CD8-positive, alpha-beta memory T cell (primary cell): ENCODE results near the gene GATD1. TPM values are rescaled to one million over a fixed set of nuclear protein-coding genes. Genes with fewer than 3 reads are reported as not detected.

Source experiments
- CTCF ChIA-PET: fragments of 350-600 bp; sonication (Branson Sonifier 250); formaldehyde crosslinking; loops from one replicate; lab custom pipeline; 2021; ENCODE audit warnings: antibody characterized with exemption; lab: Charles Lee
- POLR2A ChIA-PET: fragments of 350-600 bp; sonication (Branson Sonifier 250); formaldehyde crosslinking; loops from one replicate; lab custom pipeline; 2021; ENCODE audit warnings: antibody characterized with exemption; lab: Charles Lee
- DNase-seq, 5 donors: peaks; one replicate each; pipeline versions ENCODE4 v3.0.0 to v3.0.0-alpha.2; 2020 to 2022; ENCODE audit warnings: mixed read lengths in 1 of 5
- H3K27ac ChIP-seq: one replicate; pipeline ENCODE4 v1.7.0; 2013; ENCODE audit warnings: low read depth, mild to moderate bottlenecking, low read length, moderate library complexity
- H3K27me3 ChIP-seq: 2 replicates; pipeline ENCODE4 v1.7.0; 2013; ENCODE audit warnings: low read length, mild to moderate bottlenecking; ENCODE audit not compliant: insufficient read depth, poor library complexity, severe bottlenecking
- H3K36me3 ChIP-seq: 2 replicates; pipeline ENCODE4 v1.7.0; 2013; ENCODE audit warnings: mild to moderate bottlenecking, low read length, moderate library complexity; ENCODE audit not compliant: insufficient read depth
- H3K4me1 ChIP-seq: 2 replicates; pipeline ENCODE4 v1.7.0; 2013; ENCODE audit warnings: mild to moderate bottlenecking, low read length, moderate library complexity; ENCODE audit not compliant: insufficient read depth
- H3K4me3 ChIP-seq: 2 replicates; pipeline ENCODE4 v1.7.0; 2013; ENCODE audit warnings: mild to moderate bottlenecking, low read length
- H3K9me3 ChIP-seq: 2 replicates; pipeline ENCODE4 v1.7.0; 2013; ENCODE audit warnings: mild to moderate bottlenecking, low read length
- H3K27ac Mint-ChIP-seq, 8 donors: one replicate each; pipeline ENCODE4 v1.8.0; 2020 to 2021; ENCODE audit warnings: mixed read lengths in 8 of 8, mild to moderate bottlenecking in 6 of 8, inconsistent platforms in 3 of 8, moderate library complexity in 3 of 8
- H3K27me3 Mint-ChIP-seq, 2 donors: one replicate each; pipeline ENCODE4 v1.8.0; 2020 to 2021; ENCODE audit warnings: mixed read lengths in 2 of 2, mild to moderate bottlenecking in 1 of 2, moderate library complexity in 1 of 2
- H3K36me3 Mint-ChIP-seq, 3 donors: one replicate each; pipeline ENCODE4 v1.8.0; 2020 to 2021; ENCODE audit warnings: mixed read lengths in 3 of 3, inconsistent platforms in 1 of 3, mild to moderate bottlenecking in 1 of 3
- H3K4me1 Mint-ChIP-seq, 3 donors: one replicate each; pipeline ENCODE4 v1.8.0; 2020 to 2021; ENCODE audit warnings: mixed read lengths in 3 of 3, inconsistent platforms in 1 of 3, mild to moderate bottlenecking in 1 of 3
- H3K4me3 Mint-ChIP-seq, 7 donors: one replicate each; pipeline ENCODE4 v1.8.0; 2020 to 2021; ENCODE audit warnings: mixed read lengths in 7 of 7, mild to moderate bottlenecking in 6 of 7, moderate library complexity in 4 of 7, inconsistent platforms in 2 of 7
- H3K9me3 Mint-ChIP-seq, 5 donors: one replicate each; pipeline ENCODE4 v1.8.0; 2020 to 2022; ENCODE audit warnings: mixed read lengths in 5 of 5, mild to moderate bottlenecking in 3 of 5, moderate library complexity in 2 of 5, inconsistent platforms in 1 of 5
- polyA plus RNA-seq: library from polyadenylated mRNA; unstranded; fragments of 300-500 nt; fragmentation: Illumina TruSeq; gene quantifications from one replicate; pipeline ENCODE4 v1.2.3, GENCODE V29; 2021
- total RNA-seq, 2 experiments: library from RNA; stranded (reverse); gene quantifications; one replicate each; pipeline ENCODE4 v1.2.3, GENCODE V29; 2021

GATD1 gene
- total and polyA plus RNA-seq, 3 experiments from 2014 or later, result 12.9 to 56.3 (median 53.0) TPM

DNA sequence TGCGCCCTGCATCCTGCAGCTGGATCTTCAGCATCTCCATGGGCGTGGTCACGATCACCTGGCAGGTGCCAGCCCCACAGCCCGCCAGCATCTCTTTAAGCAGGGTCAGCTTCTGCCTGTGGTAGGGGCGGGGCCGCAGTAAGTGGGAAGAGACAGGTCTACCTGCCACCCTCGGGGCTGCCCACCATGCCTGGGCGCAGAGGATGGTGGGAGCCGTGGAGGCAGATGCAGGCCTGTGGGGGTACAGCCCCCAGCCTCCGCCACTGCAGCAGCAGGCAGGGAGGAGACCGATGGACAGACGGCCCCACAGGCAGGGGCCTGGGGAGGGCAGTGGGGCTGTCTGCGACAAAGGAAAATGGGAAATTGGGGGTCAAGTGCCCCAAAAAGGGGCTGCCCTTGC, 15.6 kb upstream of the GATD1 start:
- Histone ChIP-seq H3K36me3 (peaks cover 4% of the 10 kb centered on the region), H3K4me3 (no peak overlapping the region), H3K27ac (no peak overlapping the region), H3K4me1 (peaks cover 25% of the 10 kb centered on the region), H3K27me3 (no peaks in the 10 kb centered on the region), H3K9me3 (no peaks in the 10 kb centered on the region)
- DNase-seq, result no peak
- Mint-ChIP-seq H3K27me3 (peaks cover 3% of the 10 kb centered on the region in 2 donors), H3K4me3 (no peak overlapping the region), H3K36me3 (peaks cover 0 to 25% (median 0%) of the 10 kb centered on the region in 3 donors), H3K27ac (peak overlapping the region in 1 of 8 donors; percentile 24), H3K9me3 (no peaks in the 10 kb centered on the region), H3K4me1 (peaks cover 12 to 27% (median 14%) of the 10 kb centered on the region in 3 donors)
- ChIA-PET CTCF (no interaction called here), POLR2A (no interaction called here)

DNA sequence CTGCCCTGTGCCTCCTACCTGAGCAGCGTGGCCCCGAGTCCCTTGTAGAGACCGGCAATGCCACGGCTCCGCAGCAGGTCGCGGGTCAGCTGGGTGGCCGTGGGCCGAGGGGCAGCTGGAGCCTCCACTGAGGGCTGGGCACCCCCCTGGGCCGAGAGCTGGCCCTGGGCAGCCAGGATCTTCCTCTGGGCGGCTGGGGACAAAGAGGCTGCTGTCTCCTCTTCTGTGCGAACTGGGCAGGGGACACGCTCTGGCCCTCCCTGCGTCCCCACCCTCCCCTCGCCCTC, 15.2 kb upstream of the GATD1 start:
- CTCF ChIA-PET, result no interaction called here
- H3K27ac Mint-ChIP-seq, result no peak overlapping the region
- no peaks in the 10 kb centered on the region for H3K9me3 ChIP-seq
- H3K27ac ChIP-seq, result no peak overlapping the region
- no peak overlapping the region for H3K4me3 ChIP-seq
- H3K27me3 Mint-ChIP-seq, result peaks cover 3% of the 10 kb centered on the region in 2 donors
- peaks cover 4% of the 10 kb centered on the region for H3K36me3 ChIP-seq
- H3K4me3 Mint-ChIP-seq, result no peak overlapping the region
- peaks cover 0 to 25% (median 0%) of the 10 kb centered on the region in 3 donors for H3K36me3 Mint-ChIP-seq
- H3K9me3 Mint-ChIP-seq, result no peaks in the 10 kb centered on the region
- peaks cover 14 to 30% (median 14%) of the 10 kb centered on the region in 3 donors for H3K4me1 Mint-ChIP-seq
- POLR2A ChIA-PET, result no interaction called here
- DNase-seq, result no peak
- no peaks in the 10 kb centered on the region for H3K27me3 ChIP-seq
- H3K4me1 ChIP-seq, result peaks cover 25% of the 10 kb centered on the region

DNA sequence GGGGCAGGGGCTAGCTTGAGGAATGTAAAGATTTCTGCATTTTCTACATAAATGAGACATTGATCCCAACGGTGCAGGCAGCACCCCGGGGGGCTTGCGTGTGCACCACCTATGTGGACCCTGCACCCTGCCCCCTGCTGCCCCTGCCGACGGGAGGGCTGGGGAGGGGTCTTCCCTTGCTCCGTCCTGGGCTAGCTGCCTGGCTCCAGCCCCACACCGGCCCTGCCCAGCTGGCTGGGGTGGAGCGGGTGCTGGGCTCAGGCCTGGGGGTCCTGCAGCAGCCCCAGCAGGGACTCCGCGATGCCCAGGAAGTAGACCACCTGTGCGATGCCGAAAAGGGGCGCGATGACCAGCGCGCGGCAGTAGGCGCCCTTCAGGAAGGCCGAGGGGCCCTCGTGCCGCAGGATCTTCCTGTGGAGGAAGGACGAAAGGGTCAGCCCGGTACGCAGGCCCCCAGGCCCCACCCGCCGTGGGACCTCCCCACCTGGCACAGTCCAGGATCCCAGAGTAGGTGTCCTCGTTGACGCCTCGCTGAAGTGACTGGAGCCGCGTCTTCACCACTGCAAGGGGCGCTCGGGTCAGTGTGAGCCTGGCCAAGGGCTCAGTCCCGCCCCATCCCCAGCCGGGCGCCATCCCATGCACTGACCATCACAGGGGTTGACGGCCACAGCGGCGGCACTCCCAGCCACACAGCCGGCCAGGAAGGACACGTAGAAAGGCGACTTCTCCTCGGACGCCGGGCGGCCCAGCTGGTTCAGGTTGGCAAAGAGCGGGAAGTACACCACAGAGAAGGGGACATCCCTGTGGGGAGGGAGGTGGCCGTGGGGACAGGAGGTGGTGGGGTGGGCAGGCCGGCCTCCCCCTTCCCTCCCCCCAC, 14.6 kb upstream of the GATD1 start:
- no peak for DNase-seq
- no peak overlapping the region for H3K27ac Mint-ChIP-seq
- CTCF ChIA-PET, result no interaction called here
- peaks cover 9 to 24% (median 10%) of the 10 kb centered on the region in 3 donors for H3K4me1 Mint-ChIP-seq
- Histone ChIP-seq H3K4me1 (peaks cover 21% of the 10 kb centered on the region), H3K27me3 (no peaks in the 10 kb centered on the region), H3K36me3 (peaks cover 4% of the 10 kb centered on the region), H3K9me3 (no peaks in the 10 kb centered on the region), H3K4me3 (no peak overlapping the region), H3K27ac (no peak overlapping the region)
- no peak overlapping the region for H3K4me3 Mint-ChIP-seq
- H3K9me3 Mint-ChIP-seq, result no peaks in the 10 kb centered on the region
- POLR2A ChIA-PET, result no interaction called here
- H3K27me3 Mint-ChIP-seq, result peaks cover 3% of the 10 kb centered on the region in 2 donors
- H3K36me3 Mint-ChIP-seq, result peaks cover 0 to 23% (median 0%) of the 10 kb centered on the region in 3 donors

DNA sequence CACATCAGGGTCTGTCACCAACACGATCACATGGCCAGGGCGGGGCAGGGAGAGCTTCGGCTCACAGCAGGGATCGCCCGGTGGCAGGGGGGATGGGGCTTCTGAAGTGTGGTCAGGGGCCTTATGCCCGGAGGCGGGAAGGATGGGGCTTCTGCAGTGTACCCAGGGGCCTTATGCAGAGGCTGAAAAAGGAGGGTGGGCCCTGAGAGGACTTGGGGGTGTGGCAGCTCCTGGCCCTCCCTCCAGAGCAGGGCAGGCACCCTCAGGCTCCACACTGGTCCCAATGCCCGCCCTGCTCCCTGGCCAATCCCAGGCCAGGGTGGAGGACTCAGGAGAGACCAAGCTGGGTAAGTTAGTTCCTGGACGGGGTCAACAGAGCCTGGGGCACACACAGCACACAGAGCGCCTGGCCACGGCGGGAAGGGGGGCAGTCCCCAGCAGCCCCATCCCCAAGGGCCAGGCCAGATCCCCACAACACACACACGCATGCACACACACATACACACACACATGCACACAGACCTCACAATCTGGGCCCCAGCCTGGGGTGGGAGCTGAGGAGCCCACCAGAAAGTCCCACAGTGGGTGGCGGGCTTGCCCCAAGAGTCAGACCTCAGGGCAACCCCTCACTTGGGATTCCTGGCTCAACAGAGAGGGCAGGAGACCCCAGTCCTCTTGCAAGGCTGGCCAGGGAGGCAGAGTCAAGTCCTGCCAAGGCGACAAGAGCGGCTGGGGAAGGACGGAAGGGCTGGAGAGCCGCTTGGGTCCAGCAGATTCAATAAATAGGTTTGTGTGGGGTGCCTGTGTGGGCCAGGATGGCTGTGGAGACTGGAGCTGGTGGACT, 13.7 kb upstream of the GATD1 start:
- no peaks in the 10 kb centered on the region for H3K27me3 ChIP-seq
- Mint-ChIP-seq H3K4me1 (peaks cover 2 to 18% (median 4%) of the 10 kb centered on the region in 3 donors), H3K36me3 (peaks cover 0 to 22% (median 0%) of the 10 kb centered on the region in 3 donors), H3K27me3 (peaks cover 3% of the 10 kb centered on the region in 2 donors), H3K27ac (peak overlapping the region in 1 of 8 donors; percentile 92), H3K4me3 (no peak overlapping the region), H3K9me3 (no peaks in the 10 kb centered on the region)
- peaks cover 4% of the 10 kb centered on the region for H3K36me3 ChIP-seq
- no peak overlapping the region for H3K4me3 ChIP-seq
- CTCF ChIA-PET, result no interaction called here
- H3K27ac ChIP-seq, result no peak overlapping the region
- peaks cover 14% of the 10 kb centered on the region for H3K4me1 ChIP-seq
- POLR2A ChIA-PET, result interaction anchor here (0.7 kb wide), 1 partner anchor 53 kb away, joined by 14 read pairs; no protein-coding TSS in a partner anchor
- no peaks in the 10 kb centered on the region for H3K9me3 ChIP-seq
- no peak for DNase-seq

DNA sequence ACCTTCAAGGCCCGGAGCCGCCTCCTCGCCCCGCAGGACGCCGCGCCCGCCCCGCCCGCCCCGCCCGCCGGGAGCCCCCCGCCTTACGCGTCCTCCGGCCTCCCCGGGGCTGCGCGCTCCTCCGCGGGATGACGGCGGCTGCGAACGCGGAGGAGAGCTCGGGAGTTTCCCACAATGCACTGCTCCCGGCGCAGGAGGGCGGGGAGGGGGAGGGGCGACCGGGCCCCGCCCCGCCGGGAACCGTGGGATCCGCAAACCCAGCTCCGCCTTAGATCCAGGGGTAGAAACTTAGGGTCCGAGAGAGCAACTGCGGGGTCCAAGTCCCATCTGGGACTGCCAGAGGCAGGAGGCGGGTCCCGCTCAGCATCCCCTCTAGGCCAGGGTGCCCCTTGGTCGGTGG, 12.7 kb upstream of the GATD1 start, which contains the start of gene CEND1:
CEND1 (minus strand) TSS at position 148 of the 400 bp plus-strand sequence. CDS start 1,514 bp downstream, outside the sequence.
- peaks cover 3% of the 10 kb centered on the region in 2 donors for H3K27me3 Mint-ChIP-seq
- peaks cover 4% of the 10 kb centered on the region for H3K4me1 ChIP-seq
- H3K9me3 ChIP-seq, result no peaks in the 10 kb centered on the region
- no peak within 1 kb of the TSS for H3K4me3 ChIP-seq
- POLR2A ChIA-PET, result interaction anchor here (0.6 to 1.1 kb wide), 2 partner anchors 24 to 84 kb away, joined by 3 to 4 read pairs; no protein-coding TSS in a partner anchor
- H3K27me3 ChIP-seq, result no peaks in the 10 kb centered on the region
- DNase-seq, result no peak
- CTCF ChIA-PET, result no interaction called here
- H3K27ac Mint-ChIP-seq, result peak within 1 kb of the TSS in 1 of 8 donors; percentile 92
- peaks cover 0 to 23% (median 0%) of the 10 kb centered on the region in 3 donors for H3K36me3 Mint-ChIP-seq
- H3K36me3 ChIP-seq, result peaks cover 4% of the 10 kb centered on the region
- H3K4me3 Mint-ChIP-seq, result peak within 1 kb of the TSS in 2 of 7 donors; percentile 19 to 32
- no peaks in the 10 kb centered on the region for H3K9me3 Mint-ChIP-seq
- H3K4me1 Mint-ChIP-seq, result peaks cover 0 to 20% (median 4%) of the 10 kb centered on the region in 3 donors
- H3K27ac ChIP-seq, result no peak within 1 kb of the TSS

DNA sequence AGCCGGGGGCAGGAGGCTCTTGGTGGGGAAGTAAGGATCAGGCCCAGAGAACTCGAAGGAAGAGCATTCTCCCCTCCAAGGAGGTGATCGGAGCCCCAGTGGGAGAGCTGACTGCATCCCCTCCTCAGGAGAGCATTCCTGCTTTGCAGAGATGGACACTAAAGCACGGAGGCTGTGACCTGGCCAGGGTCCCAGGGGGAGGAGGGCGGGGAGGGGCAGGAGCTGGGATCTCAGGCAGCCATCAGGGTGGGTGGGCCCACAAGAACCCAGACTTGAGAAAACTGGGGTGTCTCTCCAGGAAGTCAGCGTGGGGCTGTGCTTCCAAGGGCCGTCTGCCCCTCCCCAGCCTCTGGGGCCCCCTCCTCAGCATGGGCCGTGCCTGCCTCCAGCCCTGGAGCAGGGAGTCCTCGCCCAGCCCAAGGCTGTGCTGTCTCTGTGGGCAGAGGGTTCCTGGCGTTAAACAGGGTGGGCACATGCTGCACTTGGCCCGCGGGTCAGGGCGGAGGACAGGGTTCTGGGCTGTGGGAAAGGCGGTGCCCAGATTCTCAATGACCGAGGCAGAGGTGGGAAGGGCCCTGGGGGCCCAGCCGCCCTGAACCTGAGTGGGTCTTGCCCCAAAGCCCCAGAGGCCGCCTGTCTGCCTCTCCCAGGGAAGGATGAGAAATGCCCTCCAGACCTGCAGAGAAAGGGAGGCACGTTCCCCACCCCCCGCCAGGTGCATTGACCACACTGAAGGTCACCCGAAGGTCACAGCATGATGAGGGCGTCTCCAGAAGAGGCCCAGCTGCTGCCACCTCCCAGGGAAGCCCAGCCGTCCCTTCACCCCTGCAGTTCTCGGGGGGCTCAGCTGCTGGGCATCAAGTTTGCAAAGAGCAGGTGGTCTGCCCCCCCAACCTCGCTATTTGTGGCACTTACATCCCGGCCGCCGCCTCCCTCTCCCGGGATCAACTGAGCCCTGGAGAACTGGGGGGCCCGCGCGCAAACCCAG, 12.0 kb upstream of the GATD1 start:
- ChIA-PET POLR2A (interaction anchor here (0.6 to 1.1 kb wide), 2 partner anchors 23 to 84 kb away, joined by 3 to 4 read pairs; no protein-coding TSS in a partner anchor), CTCF (no interaction called here)
- Histone ChIP-seq H3K4me3 (no peak overlapping the region), H3K27ac (no peak overlapping the region), H3K36me3 (peaks cover 4% of the 10 kb centered on the region), H3K27me3 (no peaks in the 10 kb centered on the region), H3K9me3 (no peaks in the 10 kb centered on the region), H3K4me1 (no peaks in the 10 kb centered on the region)
- Mint-ChIP-seq H3K27ac (no peak overlapping the region), H3K4me1 (peaks cover 0 to 18% (median 4%) of the 10 kb centered on the region in 3 donors), H3K9me3 (no peaks in the 10 kb centered on the region), H3K27me3 (peaks cover 3% of the 10 kb centered on the region in 2 donors), H3K36me3 (peaks cover 0 to 24% (median 0%) of the 10 kb centered on the region in 3 donors), H3K4me3 (peak overlapping the region in 1 of 7 donors; percentile 19)
- DNase-seq, result no peak

DNA sequence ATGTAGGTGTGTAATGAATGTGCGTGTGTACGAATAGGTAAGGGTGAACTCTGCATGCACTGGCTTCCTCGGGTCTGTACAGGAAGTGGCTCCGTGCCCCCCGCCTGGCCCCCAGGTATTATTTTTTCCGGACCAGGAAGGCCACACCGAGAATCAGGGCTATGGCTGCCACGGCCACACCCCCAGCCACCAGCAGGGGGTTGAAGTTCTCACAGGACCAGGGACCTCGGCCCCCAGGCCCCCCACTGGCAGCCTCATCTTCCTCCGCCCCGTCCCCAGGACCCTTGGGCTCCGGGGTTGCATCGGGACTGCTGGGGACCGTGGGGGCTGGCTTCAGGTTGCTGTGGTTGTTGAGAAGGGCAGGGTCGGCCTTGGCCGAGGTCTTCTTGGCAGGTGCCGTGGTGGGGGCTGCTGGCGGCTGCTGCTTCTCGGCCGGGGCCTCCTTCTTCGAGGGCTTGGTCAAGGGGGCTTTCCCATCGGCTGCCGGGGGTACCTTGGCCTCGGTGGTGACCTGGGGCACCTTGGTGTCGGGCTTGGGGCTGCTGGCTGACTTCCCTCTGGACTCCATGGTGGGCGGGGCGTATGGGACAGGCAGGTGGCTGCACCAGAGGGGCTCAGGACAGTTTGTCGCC, 10.8 kb upstream of the GATD1 start:
- ChIA-PET POLR2A (no interaction called here), CTCF (no interaction called here)
- Mint-ChIP-seq H3K4me3 (no peak overlapping the region), H3K27me3 (peaks cover 3% of the 10 kb centered on the region in 2 donors), H3K9me3 (no peaks in the 10 kb centered on the region), H3K36me3 (peaks cover 0 to 17% (median 0%) of the 10 kb centered on the region in 3 donors), H3K4me1 (peaks cover 0 to 14% (median 4%) of the 10 kb centered on the region in 3 donors), H3K27ac (no peak overlapping the region)
- H3K9me3 ChIP-seq, result no peaks in the 10 kb centered on the region
- no peaks in the 10 kb centered on the region for H3K27me3 ChIP-seq
- H3K4me1 ChIP-seq, result no peaks in the 10 kb centered on the region
- DNase-seq, result no peak
- no peak overlapping the region for H3K27ac ChIP-seq
- H3K4me3 ChIP-seq, result no peak overlapping the region
- no peaks in the 10 kb centered on the region for H3K36me3 ChIP-seq
